Activated T-helper 1 cell treated with anti-CD3 and anti-CD28 coated beads, Interleukin-12 subunit alpha, Interleukin-12 subunit beta, Interleukin-2, Interleukin-4 antibody, amounts not matched to agents 30 ng/mL and 10 ng/mL and 1 ng/mL, durations not matched to agents 14 hours and 24 hours and 36 hours (primary cell): ENCODE measurements around the gene PKDREJ. TPM values are rescaled to one million over a fixed set of nuclear protein-coding genes. Genes with fewer than 3 reads are reported as not detected.

ENCODE experiments used
- DNase-seq: peaks from one replicate; pipeline ENCODE4 v3.0.0; 2021; ENCODE audit warnings: low spot score
- H3K27ac Mint-ChIP-seq: one replicate; pipeline ENCODE4 v1.8.0; 2021; ENCODE audit warnings: mild to moderate bottlenecking, mixed read lengths
- H3K27me3 Mint-ChIP-seq: one replicate; pipeline ENCODE4 v1.8.0; 2022; ENCODE audit warnings: mild to moderate bottlenecking, moderate library complexity, mixed read lengths; ENCODE audit not compliant: insufficient read depth
- H3K36me3 Mint-ChIP-seq: one replicate; pipeline ENCODE4 v1.8.0; 2021; ENCODE audit warnings: low read depth, mixed read lengths
- H3K4me1 Mint-ChIP-seq: one replicate; pipeline ENCODE4 v1.8.0; 2021; ENCODE audit warnings: low read depth, mixed read lengths
- H3K4me3 Mint-ChIP-seq: one replicate; pipeline ENCODE4 v1.8.0; 2021; ENCODE audit warnings: mild to moderate bottlenecking, moderate library complexity, mixed read lengths
- H3K9me3 Mint-ChIP-seq: one replicate; pipeline ENCODE4 v1.8.0; 2021; ENCODE audit warnings: mixed read lengths
- intact Hi-C: fragments of 100-400 bp; cut with micrococcal nuclease; formaldehyde crosslinking; loops from one replicate; pipeline ENCODE4 v1.15.1; 2024
- total RNA-seq: library from RNA; stranded (reverse); gene quantifications from 2 replicates; pipeline ENCODE4 v1.2.3, GENCODE V29; 2022

PKDREJ gene
- total RNA-seq, 1 donor from 2014 or later: 0.03 TPM

- no peaks in the 10 kb centered on the region for H3K4me1 Mint-ChIP-seq
- H3K4me3 Mint-ChIP-seq: no peak overlapping the region
- no peak overlapping the region for H3K27ac Mint-ChIP-seq
- peaks cover 39% of the 10 kb centered on the region for H3K36me3 Mint-ChIP-seq
- intact Hi-C loops: no loop called here
- peaks cover 20% of the 10 kb centered on the region for H3K9me3 Mint-ChIP-seq
- no peaks in the 10 kb centered on the region for H3K27me3 Mint-ChIP-seq
- no peak for DNase-seq
Observed at GRCh38 chr22:46209262-46209661, 53.9 kb downstream of the PKDREJ start.

Other genes starting within 250 kb of the PKDREJ start
- 11.6 and 14.3 TPM in 2 replicates for gene PPARA, start 112.8 kb downstream of the PKDREJ start, total RNA-seq
- gene CDPF1, start 13.1 kb downstream of the PKDREJ start, total RNA-seq: 9.5 and 14.2 TPM in 2 replicates
- 23.0 and 30.2 TPM in 2 replicates for gene TTC38, start 4.7 kb upstream of the PKDREJ start, total RNA-seq
- gene GTSE1, start 33.5 kb upstream of the PKDREJ start, total RNA-seq: 39.0 and 39.9 TPM in 2 replicates
- 81.0 and 85.5 TPM in 2 replicates for gene TRMU, start 72.4 kb upstream of the PKDREJ start, total RNA-seq